Esophagus muscularis mucosa (tissue), 4 donors: Measurements from ENCODE around the gene TMPRSS11D. TPM values are rescaled to one million over a fixed set of nuclear protein-coding genes. Genes with fewer than 3 reads are reported as not detected.

Source experiments
- DNase-seq: peaks from one replicate; pipeline ENCODE4 v3.0.0-alpha.2; 2017; ENCODE audit errors: extremely low spot score
- H3K27ac ChIP-seq, 4 donors: fragments of 200-600 bp; sonication (generic); replicated peaks in 1 of 4; 1 replicate in 3 of 4; 2 replicates in 1 of 4; pipeline ENCODE4 v1.5.1; 2016 to 2019; ENCODE audit warnings: mild to moderate bottlenecking in 1 of 4
- H3K27me3 ChIP-seq, 4 donors: fragments of 200-600 bp; sonication (generic); one replicate each; pipeline versions ENCODE4 v1.5.1 to v1.6.0; 2016 to 2019
- H3K36me3 ChIP-seq, 4 donors: fragments of 200-600 bp; sonication (generic); one replicate each; pipeline ENCODE4 v1.5.1; 2016 to 2019
- H3K4me1 ChIP-seq, 4 donors: fragments of 200-600 bp; sonication (generic); one replicate each; pipeline ENCODE4 v1.5.1; 2016 to 2019
- H3K4me3 ChIP-seq, 4 donors: fragments of 200-600 bp; sonication (generic); 1 replicate in 2 of 4; 2 replicates in 2 of 4; pipeline ENCODE4 v1.5.1; 2016 to 2019; ENCODE audit warnings: mild to moderate bottlenecking in 4 of 4, moderate library complexity in 1 of 4
- H3K9me3 ChIP-seq, 4 donors: fragments of 200-600 bp; sonication (generic); 1 replicate in 3 of 4; 2 replicates in 1 of 4; pipeline ENCODE4 v1.5.1; 2016 to 2019
- EP300 ChIP-seq: sonication (generic); formaldehyde crosslinking; IDR thresholded peaks from one replicate; pipeline ENCODE4 v1.6.1; 2017; ENCODE audit warnings: antibody characterized with exemption
- POLR2A ChIP-seq: fragments of 450-650 bp; IDR thresholded peaks from one replicate; pipeline ENCODE4 v1.6.1; 2017; ENCODE audit warnings: antibody characterized with exemption, moderate library complexity, mild to moderate bottlenecking, low read depth
- POLR2AphosphoS5 ChIP-seq, 2 donors: sonication (generic); formaldehyde crosslinking; IDR thresholded peaks; one replicate each; pipeline ENCODE4 v1.6.1; 2017; ENCODE audit warnings: antibody characterized with exemption in 2 of 2
- whole genome bisulfite sequencing: methylation state at CpG from one replicate; pipeline ENCODE4 v1.1.5; 2018; 5-methylcytosine and 5-hydroxymethylcytosine counted together
- intact Hi-C: fragments of 100-400 bp; cut with DNase I; formaldehyde crosslinking; loops from one replicate; pipeline ENCODE4 v1.15.1; 2023
- total RNA-seq, 4 donors: library from RNA; depleted of rRNA; stranded (reverse); fragments of >200 nt; gene quantifications; one replicate each; pipeline versions ENCODE4 v1.1.0 to v1.2.1, GENCODE V29; 2016
- TF ChIP-seq, protein P1 (sequence below), 3 experiments: fragments of 200-600 bp in 2 of 3; fragments of 450-650 bp in 1 of 3; sonication (generic) in 2 of 3; IDR thresholded peaks; one replicate each; pipeline ENCODE4 v1.5.1; 2017 to 2019; ENCODE audit warnings: antibody characterized with exemption in 3 of 3, mild to moderate bottlenecking in 2 of 3, moderate library complexity in 1 of 3

TMPRSS11D gene
- total RNA-seq, 4 donors from 2014 or later: not detected

DNA sequence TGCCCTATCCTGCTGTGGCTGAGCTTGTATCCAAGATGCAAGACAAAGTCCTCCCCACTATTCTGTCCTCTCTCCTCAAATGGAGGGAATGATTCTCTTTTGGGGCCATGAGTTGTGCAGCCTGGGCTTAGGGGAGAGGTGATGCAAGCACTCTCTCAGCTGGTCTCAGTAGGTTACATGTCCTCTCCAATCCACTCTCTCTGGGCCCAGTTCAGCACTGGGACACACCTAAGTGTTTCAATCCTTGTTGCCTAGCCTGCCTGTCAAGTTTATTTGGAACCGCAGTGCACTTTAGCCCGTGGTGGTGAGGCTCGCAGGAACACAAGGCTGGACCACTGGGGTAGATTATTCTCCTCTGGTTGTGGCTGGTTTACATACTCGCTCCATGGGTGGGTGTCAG lies 23.8 kb upstream of the TMPRSS11D start:
- no peak overlapping the region for H3K27ac ChIP-seq
- no peak for TF ChIP-seq EP300
- no peak for TF ChIP-seq POLR2A
- TF ChIP-seq, protein P1, sequence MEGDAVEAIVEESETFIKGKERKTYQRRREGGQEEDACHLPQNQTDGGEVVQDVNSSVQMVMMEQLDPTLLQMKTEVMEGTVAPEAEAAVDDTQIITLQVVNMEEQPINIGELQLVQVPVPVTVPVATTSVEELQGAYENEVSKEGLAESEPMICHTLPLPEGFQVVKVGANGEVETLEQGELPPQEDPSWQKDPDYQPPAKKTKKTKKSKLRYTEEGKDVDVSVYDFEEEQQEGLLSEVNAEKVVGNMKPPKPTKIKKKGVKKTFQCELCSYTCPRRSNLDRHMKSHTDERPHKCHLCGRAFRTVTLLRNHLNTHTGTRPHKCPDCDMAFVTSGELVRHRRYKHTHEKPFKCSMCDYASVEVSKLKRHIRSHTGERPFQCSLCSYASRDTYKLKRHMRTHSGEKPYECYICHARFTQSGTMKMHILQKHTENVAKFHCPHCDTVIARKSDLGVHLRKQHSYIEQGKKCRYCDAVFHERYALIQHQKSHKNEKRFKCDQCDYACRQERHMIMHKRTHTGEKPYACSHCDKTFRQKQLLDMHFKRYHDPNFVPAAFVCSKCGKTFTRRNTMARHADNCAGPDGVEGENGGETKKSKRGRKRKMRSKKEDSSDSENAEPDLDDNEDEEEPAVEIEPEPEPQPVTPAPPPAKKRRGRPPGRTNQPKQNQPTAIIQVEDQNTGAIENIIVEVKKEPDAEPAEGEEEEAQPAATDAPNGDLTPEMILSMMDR (IDR thresholded peaks at IDR 0.05): no peak
- TF ChIP-seq POLR2AphosphoS5 (IDR thresholded peaks at IDR 0.05): no peak
- no peaks in the 10 kb centered on the region for H3K4me1 ChIP-seq
- intact Hi-C loops: no loop called here
- no peaks in the 10 kb centered on the region for H3K36me3 ChIP-seq
- no peak overlapping the region for H3K4me3 ChIP-seq
- no peak for DNase-seq
- H3K27me3 ChIP-seq: no peaks in the 10 kb centered on the region
- 100% methylated on average over 1 of the region's 4 CpGs for WGBS
- H3K9me3 ChIP-seq: peaks cover 0 to 20% (median 1%) of the 10 kb centered on the region in 4 donors

DNA sequence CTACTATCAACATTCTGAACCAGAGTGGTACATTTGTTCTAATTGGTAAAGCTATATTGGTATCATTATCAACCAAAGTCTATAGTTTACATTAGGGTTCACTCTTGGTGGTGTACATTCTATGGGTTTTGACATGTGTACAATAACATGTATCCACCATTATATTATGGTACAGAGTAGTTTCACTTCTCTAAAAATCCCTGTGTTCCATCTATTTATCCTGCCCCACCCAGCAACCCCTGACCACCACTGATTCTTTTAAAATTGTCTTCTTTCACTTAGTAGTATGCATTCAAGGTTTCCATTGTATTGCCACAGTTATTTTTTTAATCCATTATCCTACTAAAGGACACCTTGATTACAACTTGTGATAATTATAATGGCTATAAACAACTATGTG lies 15.3 kb upstream of the TMPRSS11D start:
- intact Hi-C loops: no loop called here
- no peak for DNase-seq
- Histone ChIP-seq H3K27ac (no peak overlapping the region), H3K4me1 (no peaks in the 10 kb centered on the region), H3K36me3 (no peaks in the 10 kb centered on the region), H3K4me3 (no peak overlapping the region), H3K9me3 (peaks cover 0 to 10% (median 3%) of the 10 kb centered on the region in 4 donors), H3K27me3 (no peaks in the 10 kb centered on the region)
- TF ChIP-seq POLR2AphosphoS5 (IDR thresholded peaks at IDR 0.05): no peak
- TF ChIP-seq POLR2A: no peak
- no peak for TF ChIP-seq EP300
- TF ChIP-seq, protein P1 (IDR thresholded peaks at IDR 0.05): no peak

DNA sequence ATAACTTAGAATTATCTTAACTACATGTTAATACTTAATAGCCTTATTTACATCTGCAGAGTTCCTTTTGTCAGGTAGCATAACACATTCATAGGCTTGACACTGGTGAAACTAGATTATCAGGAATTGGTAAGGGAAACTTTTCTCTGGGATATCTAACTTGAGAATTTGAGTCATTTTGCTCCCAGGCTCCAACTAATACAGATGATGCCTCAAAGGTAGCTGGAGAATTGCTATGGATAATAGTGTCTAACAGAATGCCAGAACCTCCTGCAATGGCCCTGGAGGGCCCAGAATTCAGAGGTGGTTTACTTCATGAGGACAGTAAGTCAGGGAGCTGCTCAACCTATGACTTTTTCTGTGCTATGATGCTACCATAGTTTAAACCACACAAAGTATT lies 13.9 kb upstream of the TMPRSS11D start:
- intact Hi-C loops: no loop called here
- TF ChIP-seq, protein P1 (IDR thresholded peaks at IDR 0.05): no peak
- TF ChIP-seq POLR2AphosphoS5 (IDR thresholded peaks at IDR 0.05): no peak
- no peak for TF ChIP-seq EP300
- TF ChIP-seq POLR2A: no peak
- no peak for DNase-seq
- Histone ChIP-seq H3K4me3 (no peak overlapping the region), H3K36me3 (no peaks in the 10 kb centered on the region), H3K27ac (no peak overlapping the region), H3K27me3 (no peaks in the 10 kb centered on the region), H3K4me1 (no peaks in the 10 kb centered on the region), H3K9me3 (peaks cover 0 to 4% (median 2%) of the 10 kb centered on the region in 4 donors)

DNA sequence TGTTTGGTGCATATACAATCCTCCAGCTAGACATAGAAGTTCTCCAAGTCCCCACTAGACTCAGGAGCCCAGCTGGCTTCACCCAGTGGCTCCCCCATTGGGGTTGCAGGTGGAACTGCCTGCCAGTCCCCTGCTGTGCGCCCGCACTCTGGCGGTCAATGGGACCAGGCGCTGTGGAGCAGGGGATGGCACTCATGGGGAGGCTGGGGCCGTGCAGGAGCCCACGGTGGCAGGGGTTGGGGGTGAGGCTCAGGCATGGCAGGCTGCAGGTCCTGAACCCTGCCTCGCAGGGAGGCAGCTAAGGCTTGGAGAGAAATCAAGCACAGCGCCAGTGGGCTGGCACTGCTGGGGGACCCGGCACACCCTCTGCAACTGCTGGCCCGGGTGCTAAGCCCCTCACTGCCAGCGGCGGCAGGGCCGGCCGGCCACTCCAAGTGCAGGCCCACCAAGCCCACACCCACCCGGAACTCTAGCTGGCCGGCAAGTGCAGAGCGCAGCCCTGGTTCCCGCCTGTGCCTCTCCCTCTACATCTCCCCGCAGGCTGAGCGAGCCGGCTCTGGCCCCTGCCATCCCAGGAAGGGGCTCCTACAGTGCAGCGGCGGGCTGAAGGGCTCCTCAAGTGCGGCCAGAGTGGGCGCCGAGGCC lies 12.7 kb upstream of the TMPRSS11D start:
- Histone ChIP-seq H3K4me3 (no peak overlapping the region), H3K27ac (no peak overlapping the region), H3K4me1 (no peaks in the 10 kb centered on the region), H3K36me3 (no peaks in the 10 kb centered on the region), H3K9me3 (no peaks in the 10 kb centered on the region), H3K27me3 (no peaks in the 10 kb centered on the region)
- TF ChIP-seq, protein P1 (IDR thresholded peaks at IDR 0.05): no peak
- TF ChIP-seq POLR2A (no peak), EP300 (no peak), POLR2AphosphoS5 (IDR thresholded peaks at IDR 0.05) (no peak)
- no peak for DNase-seq
- intact Hi-C loops: no loop called here
- WGBS: 91% methylated on average over 12 of the region's 26 CpGs

DNA sequence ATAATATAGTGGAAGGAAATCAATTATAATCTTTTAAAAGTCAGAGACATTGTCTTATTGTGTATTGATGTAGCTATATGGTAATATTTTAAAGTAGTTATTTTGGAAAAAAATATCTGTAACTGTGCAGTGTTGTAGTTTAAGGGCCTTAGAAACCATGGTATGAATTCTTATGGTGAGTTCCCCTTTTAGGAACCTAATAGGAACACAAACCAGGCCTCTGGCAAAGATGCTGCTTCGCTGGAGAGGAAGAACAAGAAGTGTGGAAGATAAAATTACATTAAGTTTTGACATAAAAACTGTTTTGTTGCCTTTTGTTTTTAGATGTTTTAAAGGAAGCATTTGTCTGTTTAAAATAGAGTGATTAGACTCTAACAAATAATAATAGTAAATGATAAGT lies 10.9 kb upstream of the TMPRSS11D start:
- Histone ChIP-seq H3K4me3 (no peak overlapping the region), H3K36me3 (no peaks in the 10 kb centered on the region), H3K9me3 (no peaks in the 10 kb centered on the region), H3K4me1 (no peaks in the 10 kb centered on the region), H3K27me3 (no peaks in the 10 kb centered on the region), H3K27ac (no peak overlapping the region)
- no peak for DNase-seq
- WGBS: 66% methylated on average over 1 of the region's 1 CpG
- intact Hi-C loops: no loop called here
- TF ChIP-seq EP300 (no peak), POLR2A (no peak), POLR2AphosphoS5 (IDR thresholded peaks at IDR 0.05) (no peak)
- TF ChIP-seq, protein P1 (IDR thresholded peaks at IDR 0.05): no peak
